IMR-90 (cell line): ENCODE data around the gene BOLA1.

Experiments used
- CEBPB ChIP-seq: IDR thresholded peaks from 2 replicates; pipeline ENCODE4 v1.6.1; 2012; ENCODE audit warnings: low read depth, low read length, improper control_type of control experiment
- MAFK ChIP-seq: IDR thresholded peaks from 2 replicates; pipeline ENCODE4 v1.6.1; 2012; ENCODE audit warnings: low read depth, low read length, improper control_type of control experiment
- NFE2L2 ChIP-seq: fragments of 150-350 bp; IDR thresholded peaks from 2 replicates; pipeline ENCODE4 v1.6.1; 2016; ENCODE audit warnings: low read depth, mild to moderate bottlenecking, low read length
- POLR2A ChIP-seq: IDR thresholded peaks from 2 replicates; pipeline ENCODE4 v1.6.1; 2012; ENCODE audit warnings: mild to moderate bottlenecking, low read depth, low read length
- RAD21 ChIP-seq: IDR thresholded peaks from 2 replicates; pipeline ENCODE4 v1.6.1; 2012; ENCODE audit warnings: low read length, improper control_type of control experiment
- TF ChIP-seq, protein P1 (sequence below): conservative IDR thresholded peaks from 2 replicates; pipeline ENCODE4 v1.5.1; 2012; ENCODE audit warnings: mild to moderate bottlenecking, low read depth, low read length, improper control_type of control experiment
- TF ChIP-seq, protein P2 (sequence below): fragments of 150-350 bp; IDR thresholded peaks from 2 replicates; pipeline ENCODE4 v1.6.1; 2016; ENCODE audit warnings: low read depth, mild to moderate bottlenecking, low read length, moderate library complexity, borderline replicate concordance

DNA sequence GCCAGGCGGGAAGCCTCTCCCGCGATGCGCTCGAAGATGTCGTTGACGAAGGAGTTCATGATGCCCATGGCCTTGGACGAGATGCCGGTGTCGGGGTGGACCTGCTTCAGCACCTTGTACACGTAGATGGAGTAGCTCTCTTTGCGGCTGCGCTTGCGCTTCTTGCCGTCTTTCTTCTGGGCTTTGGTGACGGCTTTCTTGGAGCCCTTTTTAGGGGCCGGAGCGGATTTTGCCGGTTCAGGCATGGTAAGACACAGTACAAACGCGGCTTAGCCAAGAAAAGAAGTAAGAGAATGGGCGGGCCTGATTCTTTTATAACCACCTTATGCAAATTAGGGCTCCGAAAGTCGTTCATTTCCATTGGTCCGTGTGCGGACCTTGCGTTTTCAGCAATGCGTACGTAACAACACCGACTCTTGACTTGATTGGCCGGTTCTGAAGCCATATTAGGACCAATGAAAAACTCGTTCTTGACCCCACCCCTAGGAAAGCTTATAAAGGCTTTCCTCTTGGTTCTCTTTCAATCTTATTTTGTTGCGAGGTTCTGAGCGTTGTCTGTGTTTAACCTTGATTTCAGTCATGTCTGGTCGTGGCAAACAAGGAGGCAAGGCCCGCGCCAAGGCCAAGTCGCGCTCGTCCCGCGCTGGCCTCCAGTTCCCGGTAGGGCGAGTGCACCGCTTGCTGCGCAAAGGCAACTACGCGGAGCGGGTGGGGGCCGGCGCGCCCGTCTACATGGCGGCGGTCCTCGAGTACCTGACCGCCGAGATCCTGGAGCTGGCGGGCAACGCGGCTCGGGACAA, 12.8 kb upstream of the BOLA1 start:
- TF ChIP-seq, protein P1, sequence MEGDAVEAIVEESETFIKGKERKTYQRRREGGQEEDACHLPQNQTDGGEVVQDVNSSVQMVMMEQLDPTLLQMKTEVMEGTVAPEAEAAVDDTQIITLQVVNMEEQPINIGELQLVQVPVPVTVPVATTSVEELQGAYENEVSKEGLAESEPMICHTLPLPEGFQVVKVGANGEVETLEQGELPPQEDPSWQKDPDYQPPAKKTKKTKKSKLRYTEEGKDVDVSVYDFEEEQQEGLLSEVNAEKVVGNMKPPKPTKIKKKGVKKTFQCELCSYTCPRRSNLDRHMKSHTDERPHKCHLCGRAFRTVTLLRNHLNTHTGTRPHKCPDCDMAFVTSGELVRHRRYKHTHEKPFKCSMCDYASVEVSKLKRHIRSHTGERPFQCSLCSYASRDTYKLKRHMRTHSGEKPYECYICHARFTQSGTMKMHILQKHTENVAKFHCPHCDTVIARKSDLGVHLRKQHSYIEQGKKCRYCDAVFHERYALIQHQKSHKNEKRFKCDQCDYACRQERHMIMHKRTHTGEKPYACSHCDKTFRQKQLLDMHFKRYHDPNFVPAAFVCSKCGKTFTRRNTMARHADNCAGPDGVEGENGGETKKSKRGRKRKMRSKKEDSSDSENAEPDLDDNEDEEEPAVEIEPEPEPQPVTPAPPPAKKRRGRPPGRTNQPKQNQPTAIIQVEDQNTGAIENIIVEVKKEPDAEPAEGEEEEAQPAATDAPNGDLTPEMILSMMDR = no peak
- TF ChIP-seq RAD21 = no peak
- TF ChIP-seq, protein P2, sequence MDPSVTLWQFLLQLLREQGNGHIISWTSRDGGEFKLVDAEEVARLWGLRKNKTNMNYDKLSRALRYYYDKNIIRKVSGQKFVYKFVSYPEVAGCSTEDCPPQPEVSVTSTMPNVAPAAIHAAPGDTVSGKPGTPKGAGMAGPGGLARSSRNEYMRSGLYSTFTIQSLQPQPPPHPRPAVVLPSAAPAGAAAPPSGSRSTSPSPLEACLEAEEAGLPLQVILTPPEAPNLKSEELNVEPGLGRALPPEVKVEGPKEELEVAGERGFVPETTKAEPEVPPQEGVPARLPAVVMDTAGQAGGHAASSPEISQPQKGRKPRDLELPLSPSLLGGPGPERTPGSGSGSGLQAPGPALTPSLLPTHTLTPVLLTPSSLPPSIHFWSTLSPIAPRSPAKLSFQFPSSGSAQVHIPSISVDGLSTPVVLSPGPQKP = no peak
- TF ChIP-seq MAFK = no peak
- no peak for TF ChIP-seq CEBPB
- 0 out of 2 replicates have a peak, but pooled peaks have one; percentile 32 for TF ChIP-seq NFE2L2
- peak; percentile 97 for TF ChIP-seq POLR2A
